GM12801 (cell line): ENCODE measurements around the gene RBPMS2.

Source experiments
- TF ChIP-seq, protein P1 (sequence below): IDR thresholded peaks from one replicate; pipeline ENCODE4 v1.5.1; 2011; ENCODE audit warnings: control low read depth; ENCODE audit not compliant: insufficient read length; ENCODE audit errors: extremely low read depth

The RBPMS2 gene

DNA sequence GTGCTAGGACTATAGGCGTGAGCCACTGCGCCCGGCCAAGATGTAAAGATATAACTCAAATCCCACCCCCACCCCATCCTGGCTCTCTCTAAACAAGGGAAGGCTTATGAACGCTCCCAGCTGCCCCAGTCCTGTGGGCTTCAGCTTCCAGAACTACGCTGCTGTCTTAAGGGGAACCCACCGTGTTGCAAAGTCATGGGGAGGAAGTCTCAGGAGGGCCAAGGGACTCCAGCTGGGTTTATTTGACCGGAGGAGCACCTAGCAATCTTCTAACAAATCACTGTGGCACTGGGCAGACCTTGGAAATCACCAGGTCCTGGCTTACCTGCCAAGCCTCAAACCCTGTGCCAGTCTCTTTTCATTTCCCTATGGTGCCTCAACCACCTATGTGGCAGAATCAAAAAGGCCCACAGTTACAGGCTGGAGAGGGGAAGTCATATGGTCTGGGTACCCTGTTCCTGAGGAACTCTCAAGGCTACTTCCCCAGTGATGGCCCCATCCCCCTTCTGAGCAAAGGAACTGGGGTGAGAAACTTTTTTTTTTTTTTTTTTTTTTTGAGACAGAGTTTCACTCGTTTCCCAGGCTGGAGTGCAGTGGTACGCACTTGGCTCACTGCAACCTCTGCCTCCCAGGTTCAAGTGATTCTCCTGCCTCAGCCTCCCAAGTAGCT lies 83.4 kb downstream of the RBPMS2 start:
- TF ChIP-seq, protein P1, sequence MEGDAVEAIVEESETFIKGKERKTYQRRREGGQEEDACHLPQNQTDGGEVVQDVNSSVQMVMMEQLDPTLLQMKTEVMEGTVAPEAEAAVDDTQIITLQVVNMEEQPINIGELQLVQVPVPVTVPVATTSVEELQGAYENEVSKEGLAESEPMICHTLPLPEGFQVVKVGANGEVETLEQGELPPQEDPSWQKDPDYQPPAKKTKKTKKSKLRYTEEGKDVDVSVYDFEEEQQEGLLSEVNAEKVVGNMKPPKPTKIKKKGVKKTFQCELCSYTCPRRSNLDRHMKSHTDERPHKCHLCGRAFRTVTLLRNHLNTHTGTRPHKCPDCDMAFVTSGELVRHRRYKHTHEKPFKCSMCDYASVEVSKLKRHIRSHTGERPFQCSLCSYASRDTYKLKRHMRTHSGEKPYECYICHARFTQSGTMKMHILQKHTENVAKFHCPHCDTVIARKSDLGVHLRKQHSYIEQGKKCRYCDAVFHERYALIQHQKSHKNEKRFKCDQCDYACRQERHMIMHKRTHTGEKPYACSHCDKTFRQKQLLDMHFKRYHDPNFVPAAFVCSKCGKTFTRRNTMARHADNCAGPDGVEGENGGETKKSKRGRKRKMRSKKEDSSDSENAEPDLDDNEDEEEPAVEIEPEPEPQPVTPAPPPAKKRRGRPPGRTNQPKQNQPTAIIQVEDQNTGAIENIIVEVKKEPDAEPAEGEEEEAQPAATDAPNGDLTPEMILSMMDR = no peak

DNA sequence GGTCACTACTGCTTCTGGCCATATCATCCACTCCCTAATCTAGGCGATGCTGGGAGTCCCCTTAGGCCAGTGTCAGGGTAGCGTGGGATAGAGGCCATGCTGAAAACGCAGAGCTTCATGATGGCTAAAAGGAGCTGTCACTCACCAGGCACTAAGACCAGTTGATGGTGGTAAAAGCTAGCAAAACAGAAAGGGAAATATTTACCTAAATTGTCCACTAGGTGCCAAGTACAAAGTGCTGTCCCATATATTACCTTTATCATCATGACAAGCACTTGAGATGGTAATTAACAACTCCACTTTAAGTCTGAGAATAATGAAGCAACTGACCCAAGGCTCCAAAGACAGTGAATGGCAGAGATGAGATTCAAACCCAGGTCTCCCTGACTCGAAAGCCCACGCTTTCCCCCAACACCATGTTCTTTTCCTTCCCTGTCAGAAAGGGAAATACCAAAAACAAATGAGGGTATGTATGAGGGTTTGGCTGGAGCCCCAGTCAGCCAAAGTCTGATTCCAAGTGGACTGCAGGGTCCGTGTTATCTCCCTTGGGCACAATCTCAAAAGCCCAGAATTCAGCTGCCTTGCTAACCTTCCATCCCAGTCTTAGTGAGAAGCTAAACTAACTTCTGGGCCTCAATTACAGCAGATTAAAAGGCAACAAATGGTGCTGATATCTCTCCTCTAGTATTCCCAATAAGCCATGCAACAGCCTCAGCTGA lies 84.7 kb downstream of the RBPMS2 start:
- TF ChIP-seq, protein P1 = no peak

DNA sequence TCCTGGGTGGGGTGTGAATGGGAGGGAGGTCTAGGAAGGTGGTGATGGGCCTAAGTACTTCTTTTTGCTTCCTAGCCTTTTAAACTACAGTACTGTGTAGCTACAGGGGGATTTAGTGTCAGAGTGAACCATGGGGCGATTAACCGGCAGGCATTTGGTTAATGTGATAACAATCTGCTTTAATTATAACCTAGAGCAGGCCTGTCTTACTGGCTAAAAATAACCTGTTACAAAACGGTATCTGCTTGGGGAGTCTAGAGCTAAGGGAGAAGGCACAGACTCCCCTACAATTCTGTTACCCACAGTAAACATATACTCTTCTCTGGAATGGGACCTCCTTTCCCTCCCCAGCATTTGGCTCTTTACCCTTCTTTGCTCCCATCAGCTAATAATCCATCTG lies 85.4 kb downstream of the RBPMS2 start:
- TF ChIP-seq, protein P1 = no peak
